Measurements from ENCODE around the gene CPSF3.

DNA sequence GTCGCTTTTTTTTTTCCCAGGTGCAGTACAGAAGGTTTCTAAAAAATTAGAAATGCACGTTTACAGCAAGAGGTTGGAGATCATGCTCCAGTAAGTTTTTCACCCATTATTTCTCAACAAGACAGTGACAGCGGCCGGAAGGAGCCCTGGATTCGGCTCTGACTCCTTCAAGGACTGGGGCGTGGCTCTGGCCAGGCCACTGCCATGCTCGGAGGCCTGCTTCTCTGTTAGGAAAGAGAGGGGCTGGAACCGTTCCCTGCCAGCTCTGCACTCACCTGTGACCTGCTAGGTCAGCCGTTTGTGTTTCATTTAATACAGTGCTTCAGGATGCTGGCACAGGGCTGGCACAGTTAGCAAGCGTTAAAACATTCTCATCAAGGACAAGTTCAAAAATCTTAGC lies 44.2 kb downstream of the CPSF3 start:
- TF ChIP-seq, protein P1, sequence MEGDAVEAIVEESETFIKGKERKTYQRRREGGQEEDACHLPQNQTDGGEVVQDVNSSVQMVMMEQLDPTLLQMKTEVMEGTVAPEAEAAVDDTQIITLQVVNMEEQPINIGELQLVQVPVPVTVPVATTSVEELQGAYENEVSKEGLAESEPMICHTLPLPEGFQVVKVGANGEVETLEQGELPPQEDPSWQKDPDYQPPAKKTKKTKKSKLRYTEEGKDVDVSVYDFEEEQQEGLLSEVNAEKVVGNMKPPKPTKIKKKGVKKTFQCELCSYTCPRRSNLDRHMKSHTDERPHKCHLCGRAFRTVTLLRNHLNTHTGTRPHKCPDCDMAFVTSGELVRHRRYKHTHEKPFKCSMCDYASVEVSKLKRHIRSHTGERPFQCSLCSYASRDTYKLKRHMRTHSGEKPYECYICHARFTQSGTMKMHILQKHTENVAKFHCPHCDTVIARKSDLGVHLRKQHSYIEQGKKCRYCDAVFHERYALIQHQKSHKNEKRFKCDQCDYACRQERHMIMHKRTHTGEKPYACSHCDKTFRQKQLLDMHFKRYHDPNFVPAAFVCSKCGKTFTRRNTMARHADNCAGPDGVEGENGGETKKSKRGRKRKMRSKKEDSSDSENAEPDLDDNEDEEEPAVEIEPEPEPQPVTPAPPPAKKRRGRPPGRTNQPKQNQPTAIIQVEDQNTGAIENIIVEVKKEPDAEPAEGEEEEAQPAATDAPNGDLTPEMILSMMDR (IDR thresholded peaks at IDR 0.05; ENCODE audit: low read depth, low read length): no peak
- TF ChIP-seq POLR2A (IDR thresholded peaks at IDR 0.05; ENCODE audit: extremely low read depth, insufficient read length): no peak
- TF ChIP-seq, protein P2, sequence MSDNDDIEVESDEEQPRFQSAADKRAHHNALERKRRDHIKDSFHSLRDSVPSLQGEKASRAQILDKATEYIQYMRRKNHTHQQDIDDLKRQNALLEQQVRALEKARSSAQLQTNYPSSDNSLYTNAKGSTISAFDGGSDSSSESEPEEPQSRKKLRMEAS (IDR thresholded peaks at IDR 0.05; ENCODE audit: low read depth, low read length): no peak
- no peak for TF ChIP-seq MYC (IDR thresholded peaks at IDR 0.05; ENCODE audit: low read depth, low read length)

All from NB4 (cell line).